Trophoblast cell (in vitro differentiated cells and primary cell): ENCODE data around the gene MBNL2.

Experiments used
- DNase-seq, 2 donors: peaks; one replicate each; pipeline ENCODE4 v3.0.0-alpha.2; 2016
- H2AFZ ChIP-seq: 2 replicates; pipeline ENCODE4 v1.6.1; 2013; ENCODE audit warnings: low read length, moderate library complexity, mild to moderate bottlenecking; ENCODE audit not compliant: insufficient read depth, poor library complexity
- H2AK5ac ChIP-seq: 2 replicates; pipeline ENCODE4 v1.6.1; 2013; ENCODE audit warnings: mild to moderate bottlenecking, low read length
- H2BK120ac ChIP-seq: 2 replicates; pipeline ENCODE4 v1.6.1; 2013; ENCODE audit warnings: low read length, mild to moderate bottlenecking, moderate library complexity; ENCODE audit not compliant: insufficient read depth, poor library complexity
- H2BK12ac ChIP-seq: 2 replicates; pipeline ENCODE4 v1.6.1; 2013; ENCODE audit warnings: mild to moderate bottlenecking, low read length, moderate library complexity
- H2BK5ac ChIP-seq: 2 replicates; pipeline ENCODE4 v1.6.1; 2013; ENCODE audit warnings: low read length, low read depth, moderate library complexity, mild to moderate bottlenecking; ENCODE audit not compliant: poor library complexity
- H3K14ac ChIP-seq: 2 replicates; pipeline ENCODE4 v1.6.1; 2013; ENCODE audit warnings: mild to moderate bottlenecking, low read length
- H3K18ac ChIP-seq: 2 replicates; pipeline ENCODE4 v1.6.1; 2013; ENCODE audit warnings: mild to moderate bottlenecking, low read length
- H3K23ac ChIP-seq: 2 replicates; pipeline ENCODE4 v1.6.1; 2013; ENCODE audit warnings: low read length
- H3K27ac ChIP-seq: 2 replicates; pipeline ENCODE4 v1.5.1; 2013; ENCODE audit warnings: low read depth, mild to moderate bottlenecking, inconsistent platforms, low read length, moderate library complexity
- H3K27me3 ChIP-seq: 2 replicates; pipeline ENCODE4 v1.6.1; 2013; ENCODE audit warnings: inconsistent platforms, mild to moderate bottlenecking, low read length, moderate library complexity; ENCODE audit not compliant: insufficient read depth
- H3K36me3 ChIP-seq, 2 experiments: 1 replicate in 1 of 2; 2 replicates in 1 of 2; pipeline ENCODE4 v1.6.1; 2013; ENCODE audit warnings: low read length in 2 of 2, mild to moderate bottlenecking in 2 of 2, moderate library complexity in 1 of 2; ENCODE audit not compliant: insufficient read depth in 2 of 2, control insufficient read depth in 1 of 2
- H3K4ac ChIP-seq: 2 replicates; pipeline ENCODE4 v1.6.1; 2013; ENCODE audit warnings: low read depth, mild to moderate bottlenecking, low read length, moderate library complexity
- H3K4me1 ChIP-seq, 2 experiments: 1 replicate in 1 of 2; 2 replicates in 1 of 2; pipeline ENCODE4 v1.6.1; 2013; ENCODE audit warnings: low read length in 2 of 2, mild to moderate bottlenecking in 2 of 2, moderate library complexity in 1 of 2; ENCODE audit not compliant: insufficient read depth in 2 of 2, control insufficient read depth in 1 of 2
- H3K4me2 ChIP-seq: 2 replicates; pipeline ENCODE4 v1.6.1; 2013; ENCODE audit warnings: inconsistent platforms, mild to moderate bottlenecking, low read length, moderate library complexity
- H3K4me3 ChIP-seq: 2 replicates; pipeline ENCODE4 v1.5.1; 2013; ENCODE audit warnings: mild to moderate bottlenecking, low read depth, low read length, inconsistent platforms
- H3K79me1 ChIP-seq: one replicate; pipeline ENCODE4 v1.6.1; 2013; ENCODE audit warnings: low read length
- H3K79me2 ChIP-seq: 2 replicates; pipeline ENCODE4 v1.6.1; 2013; ENCODE audit warnings: low read length, mild to moderate bottlenecking; ENCODE audit not compliant: control insufficient read depth, insufficient read depth, poor library complexity
- H3K9ac ChIP-seq: 2 replicates; pipeline ENCODE4 v1.6.1; 2013; ENCODE audit warnings: mild to moderate bottlenecking, low read length
- H3K9me3 ChIP-seq: 2 replicates; pipeline ENCODE4 v1.6.1; 2013; ENCODE audit warnings: low read depth, mild to moderate bottlenecking, control low read depth, inconsistent platforms, low read length; ENCODE audit not compliant: insufficient read depth
- H4K12ac ChIP-seq: 2 replicates; pipeline ENCODE4 v1.6.1; 2013; ENCODE audit warnings: low read depth, mild to moderate bottlenecking, low read length, moderate library complexity
- H4K8ac ChIP-seq: 2 replicates; pipeline ENCODE4 v1.6.1; 2013; ENCODE audit warnings: low read depth, mild to moderate bottlenecking, low read length, moderate library complexity
- H4K91ac ChIP-seq: one replicate; pipeline ENCODE4 v1.6.1; 2013; ENCODE audit warnings: low read depth, mild to moderate bottlenecking, low read length, moderate library complexity
- WGBS: extraction: QIAGEN DNeasy Blood & Tissue Kit; methylation state at CpG from one replicate; pipeline ENCODE4 v1.1.7; 2013; ENCODE audit warnings: missing lambda C conversion rate; ENCODE audit not compliant: insufficient read length, insufficient coverage; ENCODE audit errors: extremely low coverage; 5-methylcytosine and 5-hydroxymethylcytosine counted together

Gene MBNL2

GRCh38 chr13:97301382-97302095 is 79.4 kb downstream of the MBNL2 start:
- Histone ChIP-seq H3K4me3 (no peak overlapping the region), H3K4me2 (no peak overlapping the region), H3K23ac (no peak overlapping the region), H4K91ac (no peak overlapping the region), H3K9me3 (no peaks in the 10 kb centered on the region), H2BK12ac (no peak overlapping the region), H3K18ac (no peak overlapping the region), H3K4me1 (peaks cover 3 to 7% of the 10 kb centered on the region in 2 experiments), H2AK5ac (no peak overlapping the region), H2BK5ac (no peak overlapping the region), H3K27ac (no peak overlapping the region), H2BK120ac (no peak overlapping the region), H3K36me3 (peaks cover 0 to 6% of the 10 kb centered on the region in 2 experiments), H2AFZ (no peak overlapping the region), H4K8ac (no peak overlapping the region), H4K12ac (no peak overlapping the region), H3K79me1 (no peaks in the 10 kb centered on the region), H3K79me2 (peaks cover 2% of the 10 kb centered on the region), H3K27me3 (no peaks in the 10 kb centered on the region), H3K14ac (no peak overlapping the region), H3K9ac (no peak overlapping the region), H3K4ac (no peak overlapping the region)
- no peak for DNase-seq
- WGBS = no CpG with 5 or more reads among the region's 8 CpGs

- peaks cover 0 to 2% of the 10 kb centered on the region in 2 experiments for H3K36me3 ChIP-seq
- H4K91ac ChIP-seq = no peak overlapping the region
- no peak for DNase-seq
- H3K9me3 ChIP-seq = no peaks in the 10 kb centered on the region
- peaks cover 3 to 8% of the 10 kb centered on the region in 2 experiments for H3K4me1 ChIP-seq
- H4K12ac ChIP-seq = no peak overlapping the region
- H3K9ac ChIP-seq = no peak overlapping the region
- H2AK5ac ChIP-seq = no peak overlapping the region
- no peak overlapping the region for H3K14ac ChIP-seq
- no peak overlapping the region for H3K18ac ChIP-seq
- H2BK120ac ChIP-seq = no peak overlapping the region
- no peaks in the 10 kb centered on the region for H3K27me3 ChIP-seq
- H2AFZ ChIP-seq = no peak overlapping the region
- H3K79me1 ChIP-seq = no peaks in the 10 kb centered on the region
- H3K27ac ChIP-seq = no peak overlapping the region
- H3K79me2 ChIP-seq = peaks cover 2% of the 10 kb centered on the region
- no peak overlapping the region for H4K8ac ChIP-seq
- H3K23ac ChIP-seq = no peak overlapping the region
- H2BK12ac ChIP-seq = no peak overlapping the region
- WGBS = no CpG with 5 or more reads among the region's 3 CpGs
- H3K4ac ChIP-seq = no peak overlapping the region
- no peak overlapping the region for H2BK5ac ChIP-seq
- H3K4me2 ChIP-seq = no peak overlapping the region
- H3K4me3 ChIP-seq = no peak overlapping the region
Observed at GRCh38 chr13:97302611-97303010, 80.5 kb downstream of the MBNL2 start.

GRCh38 chr13:97306106-97306505 is 84.0 kb downstream of the MBNL2 start:
- no peak overlapping the region for H3K18ac ChIP-seq
- no peak overlapping the region for H3K4me3 ChIP-seq
- H3K79me2 ChIP-seq = peaks cover 4% of the 10 kb centered on the region

DNA sequence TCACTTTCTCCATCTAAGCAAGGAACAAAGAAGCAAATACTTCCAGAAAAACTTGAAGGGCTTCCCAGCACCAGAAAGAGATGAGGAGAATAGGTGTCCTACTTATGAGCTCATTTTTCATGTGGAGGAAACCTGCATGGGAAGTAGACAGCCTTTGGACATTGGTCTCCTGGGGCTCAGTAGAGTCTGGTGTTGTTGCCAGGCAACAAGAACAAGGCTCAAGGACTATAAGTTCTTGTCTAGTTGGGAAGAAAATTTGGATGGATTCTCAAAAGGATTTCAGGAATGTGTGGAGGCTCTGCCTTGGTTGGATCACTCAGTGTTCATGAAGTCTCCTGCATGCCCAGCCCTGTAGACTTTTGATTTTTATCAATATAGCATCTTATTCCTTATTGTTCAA is 84.5 kb downstream of the MBNL2 start:
- H4K8ac ChIP-seq = no peak overlapping the region
- H4K91ac ChIP-seq = no peak overlapping the region
- peak in 1 of 2 donors; percentile 56 for DNase-seq
- no peak overlapping the region for H3K18ac ChIP-seq
- no peak overlapping the region for H2BK5ac ChIP-seq
- H2BK12ac ChIP-seq = no peak overlapping the region
- no peaks in the 10 kb centered on the region for H3K9me3 ChIP-seq
- H2AFZ ChIP-seq = no peak overlapping the region
- H3K4me3 ChIP-seq = no peak overlapping the region
- H3K27ac ChIP-seq = no peak overlapping the region
- H3K4me1 ChIP-seq = peaks cover 3 to 13% of the 10 kb centered on the region in 2 experiments
- H3K79me1 ChIP-seq = peaks cover 2% of the 10 kb centered on the region
- no peak overlapping the region for H4K12ac ChIP-seq
- no peak overlapping the region for H3K4me2 ChIP-seq
- no peak overlapping the region for H2AK5ac ChIP-seq
- no peaks in the 10 kb centered on the region for H3K36me3 ChIP-seq
- H3K9ac ChIP-seq = no peak overlapping the region
- no peaks in the 10 kb centered on the region for H3K27me3 ChIP-seq
- H3K23ac ChIP-seq = no peak overlapping the region
- H2BK120ac ChIP-seq = no peak overlapping the region
- peaks cover 4% of the 10 kb centered on the region for H3K79me2 ChIP-seq
- no peak overlapping the region for H3K4ac ChIP-seq
- H3K14ac ChIP-seq = no peak overlapping the region

More at GRCh38 chr13:97306106-97306505, 84.0 kb downstream of the MBNL2 start:
- no peak overlapping the region for H2BK5ac ChIP-seq
- no peak overlapping the region for H2BK120ac ChIP-seq
- no peak overlapping the region for H3K27ac ChIP-seq
- no peak overlapping the region for H4K91ac ChIP-seq
- no peak overlapping the region for H2AK5ac ChIP-seq
- H3K36me3 ChIP-seq = no peaks in the 10 kb centered on the region
- H3K4me2 ChIP-seq = no peak overlapping the region
- H3K9ac ChIP-seq = no peak overlapping the region
- no CpG with 5 or more reads among the region's 1 CpG for WGBS
- peaks cover 2% of the 10 kb centered on the region for H3K79me1 ChIP-seq
- H3K27me3 ChIP-seq = no peaks in the 10 kb centered on the region
- peaks cover 3 to 17% of the 10 kb centered on the region in 2 experiments for H3K4me1 ChIP-seq
- H3K23ac ChIP-seq = no peak overlapping the region
- no peak overlapping the region for H3K14ac ChIP-seq
- H3K4ac ChIP-seq = no peak overlapping the region
- H4K12ac ChIP-seq = no peak overlapping the region
- H2AFZ ChIP-seq = no peak overlapping the region
- DNase-seq = no peak
- H2BK12ac ChIP-seq = no peak overlapping the region
- no peak overlapping the region for H4K8ac ChIP-seq
- no peaks in the 10 kb centered on the region for H3K9me3 ChIP-seq
